Thymus (tissue), 11 donors: ENCODE data around the gene PXN. TPM values are rescaled to one million over a fixed set of nuclear protein-coding genes. Genes with fewer than 3 reads are reported as not detected.
A peak's percentile ranks its signal among the peaks of the same experiment; 100 is the strongest.
"Not testable (repeated sequence)": the region's sequence is repeated elsewhere in the genome, so short reads cannot be mapped to it uniquely, and the experiment has no call there.

Experiments used
- DNase-seq, 9 donors: peaks; one replicate each; pipeline ENCODE4 v3.0.0-alpha.2; 2013; ENCODE audit warnings: low spot score in 9 of 9, low read depth in 6 of 9, missing footprints in 1 of 9
- H3K27ac ChIP-seq, 2 donors: one replicate each; pipeline ENCODE4 v1.5.1; 2013; ENCODE audit warnings: control low read depth in 1 of 2, low read depth in 1 of 2, low read length in 1 of 2, mild to moderate bottlenecking in 1 of 2, moderate library complexity in 1 of 2
- H3K27me3 ChIP-seq, 2 donors: one replicate each; pipeline ENCODE4 v1.5.1; 2013; ENCODE audit warnings: low read length in 1 of 2; ENCODE audit not compliant: control insufficient read depth in 2 of 2, insufficient read depth in 1 of 2
- H3K36me3 ChIP-seq, 2 donors: one replicate each; pipeline ENCODE4 v1.5.1; 2013; ENCODE audit warnings: low read length in 1 of 2, mild to moderate bottlenecking in 1 of 2, moderate library complexity in 1 of 2; ENCODE audit not compliant: control insufficient read depth in 2 of 2, insufficient read depth in 2 of 2
- H3K4me1 ChIP-seq, 2 donors: one replicate each; pipeline ENCODE4 v1.5.1; 2013; ENCODE audit warnings: low read length in 2 of 2; ENCODE audit not compliant: control insufficient read depth in 2 of 2, insufficient read depth in 2 of 2
- H3K4me3 ChIP-seq, 2 donors: one replicate each; pipeline ENCODE4 v1.5.1; 2013; ENCODE audit warnings: low read length in 2 of 2, control low read depth in 1 of 2, mild to moderate bottlenecking in 1 of 2
- H3K9me3 ChIP-seq, 2 donors: one replicate each; pipeline ENCODE4 v1.5.1; 2013; ENCODE audit warnings: low read length in 1 of 2, mild to moderate bottlenecking in 1 of 2; ENCODE audit not compliant: control insufficient read depth in 2 of 2, insufficient read depth in 1 of 2
- WGBS: extraction: QIAGEN DNeasy Blood & Tissue Kit; methylation state at CpG from one replicate; pipeline ENCODE4 v1.1.7; 2013; 5-methylcytosine and 5-hydroxymethylcytosine counted together
- polyA plus RNA-seq: library from polyadenylated mRNA; stranded (reverse); fragments of 200-250 nt; gene quantifications from one replicate; pipeline ENCODE4 v1.2.3, GENCODE V29; 2013
- total RNA-seq: library from RNA; stranded (reverse); fragments of 120-200 nt; gene quantifications from one replicate; pipeline ENCODE4 v1.2.4, GENCODE V29; 2013
- donor health status: healthy.

PXN gene
- total and polyA plus RNA-seq, 2 donors, result 7.2 to 112 TPM

GRCh38 chr12:120257041-120257821 lies 8.3 kb downstream of the PXN start:
- no peak for DNase-seq
- peaks cover 0 to 10% of the 10 kb centered on the region in 2 donors for H3K4me1 ChIP-seq
- no peaks in the 10 kb centered on the region for H3K27me3 ChIP-seq
- H3K27ac ChIP-seq, result peak overlapping the region; percentile 61 to 69
- 81% methylated on average over 9 of the region's 9 CpGs for WGBS
- no peaks in the 10 kb centered on the region for H3K36me3 ChIP-seq
- no peaks in the 10 kb centered on the region for H3K9me3 ChIP-seq
- no peak overlapping the region for H3K4me3 ChIP-seq

GRCh38 chr12:120254809-120255208 lies 10.7 kb downstream of the PXN start:
- peaks cover 0 to 22% of the 10 kb centered on the region in 2 donors for H3K4me1 ChIP-seq

GRCh38 chr12:120253313-120253712 lies 12.2 kb downstream of the PXN start:
- H3K27me3 ChIP-seq, H3K4me3 ChIP-seq, H3K27ac ChIP-seq, DNase-seq, H3K36me3 ChIP-seq, H3K9me3 ChIP-seq: not testable (repeated sequence)
- 75% methylated on average over 6 of the region's 6 CpGs for WGBS
- peaks cover 0 to 26% of the 10 kb centered on the region in 2 donors for H3K4me1 ChIP-seq

More at GRCh38 chr12:120254809-120255208, 10.7 kb downstream of the PXN start:
- WGBS, result 96% methylated on average over 7 of the region's 7 CpGs
- H3K27ac ChIP-seq, result no peak overlapping the region
- H3K36me3 ChIP-seq, result no peaks in the 10 kb centered on the region
- no peak for DNase-seq
- no peak overlapping the region for H3K4me3 ChIP-seq
- no peaks in the 10 kb centered on the region for H3K27me3 ChIP-seq
- H3K9me3 ChIP-seq, result no peaks in the 10 kb centered on the region

- no peak overlapping the region for H3K27ac ChIP-seq
- no peaks in the 10 kb centered on the region for H3K27me3 ChIP-seq
- no peak overlapping the region for H3K4me3 ChIP-seq
- 78% methylated on average over 12 of the region's 12 CpGs for WGBS
- H3K36me3 ChIP-seq, result no peaks in the 10 kb centered on the region
- DNase-seq, result peak in 2 of 9 donors; percentile 45 to 66
- peaks cover 0 to 21% of the 10 kb centered on the region in 2 donors for H3K4me1 ChIP-seq
- H3K9me3 ChIP-seq, result no peaks in the 10 kb centered on the region
These were observed 13.2 kb downstream of the PXN start for GRCh38 chr12:120252071-120252906.

GRCh38 chr12:120251364-120252070 lies 14.0 kb downstream of the PXN start:
- 97% methylated on average over 12 of the region's 12 CpGs for WGBS
- H3K4me1 ChIP-seq, result peaks cover 0 to 21% of the 10 kb centered on the region in 2 donors
- H3K27ac ChIP-seq, result peak overlapping the region in 1 of 2 donors; percentile 42
- not testable (repeated sequence) for DNase-seq, H3K27me3 ChIP-seq, H3K4me3 ChIP-seq, H3K9me3 ChIP-seq, H3K36me3 ChIP-seq

GRCh38 chr12:120249875-120250795 lies 15.4 kb downstream of the PXN start:
- Histone ChIP-seq H3K27ac (peak overlapping the region; percentile 24 to 26), H3K4me1 (peaks cover 0 to 21% of the 10 kb centered on the region in 2 donors), H3K4me3 (no peak overlapping the region), H3K36me3 (no peaks in the 10 kb centered on the region), H3K9me3 (no peaks in the 10 kb centered on the region), H3K27me3 (no peaks in the 10 kb centered on the region)
- DNase-seq, result no peak
- 74% methylated on average over 8 of the region's 8 CpGs for WGBS

- H3K4me3 ChIP-seq, result no peak overlapping the region
- no peak for DNase-seq
- H3K36me3 ChIP-seq, result no peaks in the 10 kb centered on the region
- no peaks in the 10 kb centered on the region for H3K27me3 ChIP-seq
- H3K27ac ChIP-seq, result no peak overlapping the region
- H3K4me1 ChIP-seq, result peaks cover 0 to 22% of the 10 kb centered on the region in 2 donors
- no peaks in the 10 kb centered on the region for H3K9me3 ChIP-seq
- 95% methylated on average over 4 of the region's 4 CpGs for WGBS
These were observed 16.2 kb downstream of the PXN start for GRCh38 chr12:120249266-120249874.

- WGBS, result 96% methylated on average over 6 of the region's 6 CpGs
- Histone ChIP-seq H3K27me3 (no peaks in the 10 kb centered on the region), H3K36me3 (no peaks in the 10 kb centered on the region), H3K9me3 (no peaks in the 10 kb centered on the region), H3K27ac (no peak overlapping the region), H3K4me3 (no peak overlapping the region), H3K4me1 (peaks cover 0 to 22% of the 10 kb centered on the region in 2 donors)
- DNase-seq, result no peak
These were observed 17.9 kb downstream of the PXN start for GRCh38 chr12:120247621-120248030.
